HEK293 (cell line): Measurements from ENCODE around the gene PTPRF.
A peak's percentile ranks its signal among the peaks of the same experiment; 100 is the strongest.
"Not testable (repeated sequence)": the region's sequence is repeated elsewhere in the genome, so short reads cannot be mapped to it uniquely, and the experiment has no call there.

ENCODE experiments used
- CTCF ChIA-PET: fragments of 350-600 bp; formaldehyde crosslinking; extraction: SDS; loops from one replicate; lab custom pipeline; 2021; ENCODE audit warnings: antibody characterized with exemption; lab: Yijun Ruan, JAX
- POLR2A ChIA-PET: fragments of 300-600 bp; formaldehyde crosslinking; extraction: SDS; loops from one replicate; lab custom pipeline; 2020; ENCODE audit warnings: antibody characterized with exemption, inconsistent platforms; lab: Yijun Ruan, JAX
- H3K27ac ChIP-seq: fragments of 200-500 bp; sonication (Bioruptor generic); 2 replicates; pipeline ENCODE4 v1.5.1; 2014; ENCODE audit warnings: low read depth, low read length, control low read depth, inconsistent platforms; ENCODE audit errors: extremely low read depth
- H3K36me3 ChIP-seq, 2 experiments: fragments of 200-500 bp in 1 of 2; sonication (Bioruptor generic) in 1 of 2; 1 replicate in 1 of 2; 2 replicates in 1 of 2; pipeline ENCODE4 v1.5.1; 2014 to 2017; ENCODE audit warnings: inconsistent platforms in 2 of 2, low read length in 2 of 2; ENCODE audit not compliant: control insufficient read depth in 2 of 2, insufficient read depth in 1 of 2
- H3K4me1 ChIP-seq: fragments of 200-500 bp; sonication (Bioruptor generic); 2 replicates; pipeline ENCODE4 v1.5.1; 2014; ENCODE audit warnings: mild to moderate bottlenecking, low read length, inconsistent platforms; ENCODE audit not compliant: control insufficient read depth, insufficient read depth
- H3K4me3 ChIP-seq: 2 replicates; pipeline ENCODE4 v1.5.1; 2011; ENCODE audit warnings: low read depth, mild to moderate bottlenecking, control low read depth, low read length, moderate library complexity
- H3K9me3 ChIP-seq: fragments of 200-500 bp; sonication (Bioruptor generic); 2 replicates; pipeline ENCODE4 v1.5.1; 2014; ENCODE audit warnings: low read depth, low read length, inconsistent platforms; ENCODE audit not compliant: control insufficient read depth, insufficient read depth
- EGR2 ChIP-seq: fragments of 450-650 bp; formaldehyde crosslinking; IDR thresholded peaks from 2 replicates; pipeline ENCODE4 v1.5.1; 2016; ENCODE audit warnings: low read depth, missing biosample characterization, missing genetic modification characterization
- GLIS2 ChIP-seq: fragments of 450-650 bp; formaldehyde crosslinking; IDR thresholded peaks from 2 replicates; pipeline ENCODE4 v1.5.1; 2016; ENCODE audit warnings: missing biosample characterization, missing genetic modification characterization
- SETDB1 ChIP-seq: IDR thresholded peaks from one replicate; pipeline ENCODE4 v1.6.1; 2017; ENCODE audit warnings: mild to moderate bottlenecking, low read length, moderate library complexity, mixed read lengths; ENCODE audit not compliant: insufficient read length
- SP3 ChIP-seq: fragments of 450-650 bp; formaldehyde crosslinking; IDR thresholded peaks from 2 replicates; pipeline ENCODE4 v1.5.1; 2016; ENCODE audit warnings: missing biosample characterization, missing genetic modification characterization
- ZFHX2 ChIP-seq: fragments of 450-650 bp; formaldehyde crosslinking; conservative IDR thresholded peaks from 2 replicates; pipeline ENCODE4 v1.5.1; 2016; ENCODE audit warnings: missing biosample characterization, missing genetic modification characterization
- ZFP3 ChIP-seq: fragments of 450-650 bp; formaldehyde crosslinking; IDR thresholded peaks from 2 replicates; pipeline ENCODE4 v1.5.1; 2016; ENCODE audit warnings: low read depth, missing biosample characterization, missing genetic modification characterization
- ZIC2 ChIP-seq: fragments of 450-650 bp; formaldehyde crosslinking; IDR thresholded peaks from 2 replicates; pipeline ENCODE4 v1.5.1; 2016; ENCODE audit warnings: missing biosample characterization, missing genetic modification characterization
- ZNF175 ChIP-seq: fragments of 450-650 bp; formaldehyde crosslinking; IDR thresholded peaks from 2 replicates; pipeline ENCODE4 v1.5.1; 2016; ENCODE audit warnings: missing biosample characterization, missing genetic modification characterization
- ZNF211 ChIP-seq: fragments of 450-650 bp; formaldehyde crosslinking; IDR thresholded peaks from 2 replicates; pipeline ENCODE4 v1.5.1; 2016; ENCODE audit warnings: low read depth, missing biosample characterization, missing genetic modification characterization
- ZNF23 ChIP-seq: fragments of 450-650 bp; formaldehyde crosslinking; IDR thresholded peaks from 2 replicates; pipeline ENCODE4 v1.5.1; 2016; ENCODE audit warnings: missing biosample characterization, missing genetic modification characterization, borderline replicate concordance
- ZNF391 ChIP-seq: fragments of 450-650 bp; formaldehyde crosslinking; IDR thresholded peaks from 2 replicates; pipeline ENCODE4 v1.5.1; 2016; ENCODE audit warnings: low read depth, missing biosample characterization, missing genetic modification characterization, borderline replicate concordance
- ZNF394 ChIP-seq: fragments of 450-650 bp; formaldehyde crosslinking; IDR thresholded peaks from 2 replicates; pipeline ENCODE4 v1.5.1; 2016; ENCODE audit warnings: missing biosample characterization, missing genetic modification characterization, mild to moderate bottlenecking, moderate library complexity, borderline replicate concordance
- ZNF600 ChIP-seq: fragments of 450-650 bp; formaldehyde crosslinking; IDR thresholded peaks from 2 replicates; pipeline ENCODE4 v1.5.1; 2016; ENCODE audit warnings: missing biosample characterization, missing genetic modification characterization
- ZNF664 ChIP-seq: fragments of 450-650 bp; formaldehyde crosslinking; IDR thresholded peaks from 2 replicates; pipeline ENCODE4 v1.5.1; 2016; ENCODE audit warnings: missing biosample characterization, missing genetic modification characterization
- ZNF777 ChIP-seq: fragments of 450-650 bp; formaldehyde crosslinking; IDR thresholded peaks from 2 replicates; pipeline ENCODE4 v1.5.1; 2017; ENCODE audit warnings: missing biosample characterization, missing genetic modification characterization, borderline replicate concordance
- ZXDB ChIP-seq: fragments of 450-650 bp; formaldehyde crosslinking; IDR thresholded peaks from 2 replicates; pipeline ENCODE4 v1.5.1; 2016; ENCODE audit warnings: missing biosample characterization, missing genetic modification characterization
- TF ChIP-seq, protein P1 (sequence below): fragments of 450-650 bp; formaldehyde crosslinking; IDR thresholded peaks from 2 replicates; pipeline ENCODE4 v1.5.1; 2016; ENCODE audit warnings: missing biosample characterization, missing genetic modification characterization
- TF ChIP-seq, protein P2 (sequence below): fragments of 450-650 bp; formaldehyde crosslinking; IDR thresholded peaks from 2 replicates; pipeline ENCODE4 v1.5.1; 2016; ENCODE audit warnings: missing biosample characterization, missing genetic modification characterization, borderline replicate concordance
- TF ChIP-seq, protein P3 (sequence below): fragments of 450-650 bp; formaldehyde crosslinking; IDR thresholded peaks from 2 replicates; pipeline ENCODE4 v1.5.1; 2016; ENCODE audit warnings: missing biosample characterization, missing genetic modification characterization
- TF ChIP-seq, protein P4 (sequence below): fragments of 450-650 bp; formaldehyde crosslinking; IDR thresholded peaks from 2 replicates; pipeline ENCODE4 v1.5.1; 2016; ENCODE audit warnings: missing biosample characterization, missing genetic modification characterization

Gene PTPRF

DNA sequence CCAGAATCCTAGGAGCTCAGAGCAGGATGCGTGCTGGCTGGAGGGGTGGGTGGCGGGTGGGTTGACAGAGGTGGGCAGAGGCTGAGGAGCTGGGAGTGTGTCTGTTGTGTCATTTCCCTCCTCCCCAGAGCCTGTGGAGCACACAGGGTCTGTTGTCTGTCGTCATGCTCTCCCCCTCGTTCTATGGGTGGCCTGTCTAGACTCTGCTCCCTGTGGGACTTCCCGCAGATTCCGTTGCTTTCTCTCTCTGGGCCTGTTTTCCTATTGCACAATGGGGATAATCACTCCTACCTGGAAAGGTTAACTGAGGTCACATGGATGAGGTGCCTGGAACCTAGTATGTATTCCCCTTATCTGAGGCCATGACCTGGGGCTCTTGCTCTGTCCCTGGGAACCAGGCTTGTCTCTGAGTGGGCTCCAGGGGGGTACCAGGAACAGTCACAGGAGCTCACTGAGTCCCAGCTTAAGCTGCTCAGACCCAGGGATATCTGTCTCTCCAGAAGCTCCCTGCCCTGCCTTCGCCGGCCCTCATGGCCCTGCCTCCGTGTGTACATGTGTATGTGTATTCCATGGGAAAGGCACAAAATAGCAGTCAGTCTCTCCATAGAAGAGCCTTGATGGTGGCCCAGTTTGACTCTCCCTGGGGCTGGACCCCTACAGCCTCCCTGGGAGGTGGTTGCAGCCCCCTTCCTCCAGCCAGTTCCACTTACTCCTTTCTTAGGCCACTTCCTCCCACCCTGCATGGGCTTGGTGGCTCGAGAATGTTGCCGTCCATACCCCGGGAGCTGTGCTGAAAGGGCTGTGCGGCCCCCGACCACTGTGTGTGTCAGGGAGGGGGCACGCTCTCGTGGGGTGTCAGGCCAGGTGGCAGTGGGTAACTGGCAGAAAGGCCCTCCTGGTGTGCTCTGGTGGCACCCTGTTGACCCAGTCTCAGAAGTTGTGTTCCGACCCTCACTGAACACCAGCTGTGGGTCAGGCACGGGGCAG, 17.9 kb downstream of the PTPRF start (continued):
- no peak for TF ChIP-seq ZNF23 (tag by site-specific recombination)

DNA sequence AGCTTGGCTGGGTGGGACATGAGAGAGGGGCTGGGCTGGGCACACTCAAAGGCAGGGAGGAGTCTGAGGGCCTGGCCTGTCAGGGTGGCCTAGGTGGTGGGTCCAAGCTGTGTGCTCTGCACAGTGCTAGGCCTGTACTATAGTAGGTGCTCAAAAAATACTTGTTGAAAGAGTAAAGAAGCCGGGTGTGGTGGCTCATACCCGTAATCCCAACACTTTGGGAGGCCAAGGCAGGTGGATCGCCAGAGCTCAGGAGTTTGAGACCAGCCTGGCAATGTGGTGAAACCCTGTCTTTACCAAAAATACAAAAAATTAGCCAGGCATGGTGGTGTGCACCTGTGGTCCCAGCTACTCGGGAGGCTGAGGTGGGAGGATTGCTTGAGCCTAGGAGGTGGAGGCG, 18.7 kb downstream of the PTPRF start:
- not testable (repeated sequence) for H3K27ac ChIP-seq, H3K4me3 ChIP-seq, H3K4me1 ChIP-seq, H3K9me3 ChIP-seq
- H3K36me3 ChIP-seq: peaks cover 0 to 67% of the 10 kb centered on the region in 2 experiments; a peak in 2 of 3 replicates
- ChIA-PET POLR2A (interaction anchor here (0.9 to 3.0 kb wide), 4 partner anchors 16 to 101 kb away, joined by 3 to 15 read pairs (median 7); partner anchors contain the start of genes KDM4A and PTPRF), CTCF (interaction anchor here (0.7 to 1.0 kb wide), 2 partner anchors 19 to 733 kb away, joined by 3 read pairs; partner anchors contain the start of gene PTPRF)
- peak; percentile 57; the same call in 1 of the 2 replicates for TF ChIP-seq ZNF664 (tag by site-specific recombination)

DNA sequence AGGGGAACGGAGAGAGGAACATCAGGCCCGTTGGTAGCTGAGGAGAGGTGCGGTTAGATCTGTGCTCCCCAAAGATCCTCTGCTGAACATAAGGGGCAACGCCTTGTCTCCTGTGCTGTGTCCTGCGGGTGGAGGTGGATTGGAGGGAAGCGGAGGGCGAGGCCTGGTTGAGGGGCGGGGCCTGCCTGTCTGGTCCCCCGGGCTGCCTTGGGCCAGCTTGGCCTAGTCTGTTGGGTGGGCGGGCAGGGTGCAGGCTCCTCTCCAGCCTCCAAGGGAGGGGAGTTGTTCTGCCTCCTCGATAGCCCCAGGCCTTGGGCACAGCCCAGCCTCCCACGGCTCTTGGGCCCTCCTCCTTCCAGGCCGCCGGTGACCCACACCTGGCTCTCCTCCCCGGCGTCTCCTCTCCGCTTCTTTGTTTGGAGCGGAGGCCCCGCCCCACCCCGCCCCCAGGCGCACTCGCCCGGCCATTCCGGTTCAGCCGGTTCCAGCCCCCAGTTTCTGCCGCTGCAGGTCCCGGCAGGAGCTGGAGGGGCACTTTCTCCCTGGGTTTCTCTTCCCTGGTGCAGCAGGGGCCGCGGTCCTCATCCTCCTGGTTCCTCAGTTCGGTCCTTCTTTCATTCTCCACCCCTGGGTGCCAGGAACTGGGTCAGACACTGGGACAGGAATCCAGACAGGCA, 19.4 kb downstream of the PTPRF start:
- H3K27ac ChIP-seq: no peak overlapping the region
- POLR2A ChIA-PET: interaction anchor here (0.6 to 3.0 kb wide), 6 partner anchors 14 to 156 kb away, joined by 3 to 15 read pairs (median 7); partner anchors contain the start of genes KDM4A and PTPRF
- H3K4me3 ChIP-seq: peak overlapping the region; percentile 17
- TF ChIP-seq SP3 (peak; percentile 78), ZNF211 (tag by site-specific recombination) (no peak), ZNF391 (no peak), ZNF600 (peak; percentile 18; the same call in 1 of the 2 replicates), ZNF394 (tag by site-specific recombination) (no peak), ZFP3 (tag by site-specific recombination) (no peak), ZXDB (no peak), SETDB1 (no peak), ZNF777 (no peak), ZNF175 (tag by site-specific recombination) (no peak), EGR2 (tag by site-specific recombination) (peak; percentile 77), GLIS2 (peak; percentile 57; the same call in 1 of the 2 replicates), ZFHX2 (tag by site-specific recombination) (peak; percentile 69), ZIC2 (0 out of 2 replicates have a peak, but pooled peaks have one; percentile 7)
- TF ChIP-seq, protein P1, sequence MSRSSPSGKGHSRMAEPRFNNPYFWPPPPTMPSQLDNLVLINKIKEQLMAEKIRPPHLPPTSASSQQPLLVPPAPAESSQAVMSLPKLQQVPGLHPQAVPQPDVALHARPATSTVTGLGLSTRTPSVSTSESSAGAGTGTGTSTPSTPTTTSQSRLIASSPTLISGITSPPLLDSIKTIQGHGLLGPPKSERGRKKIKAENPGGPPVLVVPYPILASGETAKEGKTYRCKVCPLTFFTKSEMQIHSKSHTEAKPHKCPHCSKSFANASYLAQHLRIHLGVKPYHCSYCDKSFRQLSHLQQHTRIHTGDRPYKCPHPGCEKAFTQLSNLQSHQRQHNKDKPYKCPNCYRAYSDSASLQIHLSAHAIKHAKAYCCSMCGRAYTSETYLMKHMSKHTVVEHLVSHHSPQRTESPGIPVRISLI (tag by site-specific recombination): no peak
- TF ChIP-seq, protein P2, sequence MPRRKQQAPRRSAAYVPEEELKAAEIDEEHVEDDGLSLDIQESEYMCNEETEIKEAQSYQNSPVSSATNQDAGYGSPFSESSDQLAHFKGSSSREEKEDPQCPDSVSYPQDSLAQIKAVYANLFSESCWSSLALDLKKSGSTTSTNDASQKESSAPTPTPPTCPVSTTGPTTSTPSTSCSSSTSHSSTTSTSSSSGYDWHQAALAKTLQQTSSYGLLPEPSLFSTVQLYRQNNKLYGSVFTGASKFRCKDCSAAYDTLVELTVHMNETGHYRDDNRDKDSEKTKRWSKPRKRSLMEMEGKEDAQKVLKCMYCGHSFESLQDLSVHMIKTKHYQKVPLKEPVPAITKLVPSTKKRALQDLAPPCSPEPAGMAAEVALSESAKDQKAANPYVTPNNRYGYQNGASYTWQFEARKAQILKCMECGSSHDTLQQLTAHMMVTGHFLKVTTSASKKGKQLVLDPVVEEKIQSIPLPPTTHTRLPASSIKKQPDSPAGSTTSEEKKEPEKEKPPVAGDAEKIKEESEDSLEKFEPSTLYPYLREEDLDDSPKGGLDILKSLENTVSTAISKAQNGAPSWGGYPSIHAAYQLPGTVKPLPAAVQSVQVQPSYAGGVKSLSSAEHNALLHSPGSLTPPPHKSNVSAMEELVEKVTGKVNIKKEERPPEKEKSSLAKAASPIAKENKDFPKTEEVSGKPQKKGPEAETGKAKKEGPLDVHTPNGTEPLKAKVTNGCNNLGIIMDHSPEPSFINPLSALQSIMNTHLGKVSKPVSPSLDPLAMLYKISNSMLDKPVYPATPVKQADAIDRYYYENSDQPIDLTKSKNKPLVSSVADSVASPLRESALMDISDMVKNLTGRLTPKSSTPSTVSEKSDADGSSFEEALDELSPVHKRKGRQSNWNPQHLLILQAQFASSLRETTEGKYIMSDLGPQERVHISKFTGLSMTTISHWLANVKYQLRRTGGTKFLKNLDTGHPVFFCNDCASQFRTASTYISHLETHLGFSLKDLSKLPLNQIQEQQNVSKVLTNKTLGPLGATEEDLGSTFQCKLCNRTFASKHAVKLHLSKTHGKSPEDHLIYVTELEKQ: no peak
- TF ChIP-seq, protein P3, sequence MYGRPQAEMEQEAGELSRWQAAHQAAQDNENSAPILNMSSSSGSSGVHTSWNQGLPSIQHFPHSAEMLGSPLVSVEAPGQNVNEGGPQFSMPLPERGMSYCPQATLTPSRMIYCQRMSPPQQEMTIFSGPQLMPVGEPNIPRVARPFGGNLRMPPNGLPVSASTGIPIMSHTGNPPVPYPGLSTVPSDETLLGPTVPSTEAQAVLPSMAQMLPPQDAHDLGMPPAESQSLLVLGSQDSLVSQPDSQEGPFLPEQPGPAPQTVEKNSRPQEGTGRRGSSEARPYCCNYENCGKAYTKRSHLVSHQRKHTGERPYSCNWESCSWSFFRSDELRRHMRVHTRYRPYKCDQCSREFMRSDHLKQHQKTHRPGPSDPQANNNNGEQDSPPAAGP (tag by site-specific recombination): 0 out of 2 replicates have a peak, but pooled peaks have one; percentile 22
- TF ChIP-seq, protein P4, sequence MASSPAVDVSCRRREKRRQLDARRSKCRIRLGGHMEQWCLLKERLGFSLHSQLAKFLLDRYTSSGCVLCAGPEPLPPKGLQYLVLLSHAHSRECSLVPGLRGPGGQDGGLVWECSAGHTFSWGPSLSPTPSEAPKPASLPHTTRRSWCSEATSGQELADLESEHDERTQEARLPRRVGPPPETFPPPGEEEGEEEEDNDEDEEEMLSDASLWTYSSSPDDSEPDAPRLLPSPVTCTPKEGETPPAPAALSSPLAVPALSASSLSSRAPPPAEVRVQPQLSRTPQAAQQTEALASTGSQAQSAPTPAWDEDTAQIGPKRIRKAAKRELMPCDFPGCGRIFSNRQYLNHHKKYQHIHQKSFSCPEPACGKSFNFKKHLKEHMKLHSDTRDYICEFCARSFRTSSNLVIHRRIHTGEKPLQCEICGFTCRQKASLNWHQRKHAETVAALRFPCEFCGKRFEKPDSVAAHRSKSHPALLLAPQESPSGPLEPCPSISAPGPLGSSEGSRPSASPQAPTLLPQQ (tag by site-specific recombination): no peak

More for the DNA sequence above, 19.4 kb downstream of the PTPRF start:
- no peaks in the 10 kb centered on the region for H3K9me3 ChIP-seq
- peaks cover 0 to 65% of the 10 kb centered on the region in 2 experiments; a peak in 2 of 3 replicates for H3K36me3 ChIP-seq
- CTCF ChIA-PET: interaction anchor here (0.6 to 1.4 kb wide), 5 partner anchors 19 to 734 kb away, joined by 3 to 4 read pairs (median 3); partner anchors contain the start of gene PTPRF
- peaks cover 5% of the 10 kb centered on the region; the same call in 1 of the 2 replicates for H3K4me1 ChIP-seq
